GM19328 (cell line): Measurements from ENCODE around the gene SETX.

Experiments
- ATAC-seq: cut with Tn5 transposase; IDR thresholded peaks from one replicate; pipeline ENCODE4 v1.9.1; 2021; ENCODE audit warnings: mild to moderate bottlenecking, moderate library complexity; ENCODE audit not compliant: unreplicated experiment

SETX gene

GRCh38 chr9:132224645-132225044, 130.1 kb downstream of the SETX start:
- ATAC-seq: no peak

DNA sequence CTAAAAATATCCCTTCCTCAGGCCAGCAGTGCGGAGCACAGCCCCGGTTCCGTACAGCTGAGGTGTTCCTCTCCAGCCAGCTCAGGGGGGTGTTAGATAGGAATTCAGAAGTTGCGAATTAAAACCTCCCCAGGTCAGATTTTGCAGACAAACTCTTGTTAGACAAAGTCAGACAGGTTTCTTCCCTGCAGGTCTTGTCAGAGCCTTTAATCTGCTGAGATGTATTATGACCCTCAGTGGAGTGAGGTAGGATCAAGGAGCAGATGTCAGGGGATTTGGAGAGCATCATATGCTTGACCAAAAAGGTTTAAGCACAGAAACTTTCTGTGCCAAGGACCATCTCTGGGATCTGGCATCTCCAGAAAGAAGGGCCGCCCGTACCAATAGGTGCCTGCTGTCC, 132.8 kb downstream of the SETX start:
- no peak for ATAC-seq

DNA sequence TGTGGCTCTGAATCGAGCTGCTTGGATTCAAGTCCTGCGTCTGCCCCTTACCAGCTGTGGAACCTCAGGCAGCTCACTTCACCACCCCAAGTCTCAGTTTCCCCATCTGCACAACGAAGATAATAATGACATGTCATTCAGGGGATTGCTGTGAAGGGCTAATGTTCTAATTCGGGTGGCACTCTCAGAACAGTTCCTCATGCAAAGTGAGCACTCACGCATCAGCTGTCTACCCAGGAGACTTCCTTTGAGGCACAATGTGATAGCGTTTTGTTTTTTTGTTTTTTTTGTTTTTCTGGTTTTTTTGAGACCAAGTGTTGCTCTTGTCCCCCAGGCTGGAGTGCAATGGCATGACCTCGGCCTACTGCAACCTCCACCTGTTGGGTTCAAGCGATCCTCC, 136.6 kb downstream of the SETX start:
- no peak for ATAC-seq

DNA sequence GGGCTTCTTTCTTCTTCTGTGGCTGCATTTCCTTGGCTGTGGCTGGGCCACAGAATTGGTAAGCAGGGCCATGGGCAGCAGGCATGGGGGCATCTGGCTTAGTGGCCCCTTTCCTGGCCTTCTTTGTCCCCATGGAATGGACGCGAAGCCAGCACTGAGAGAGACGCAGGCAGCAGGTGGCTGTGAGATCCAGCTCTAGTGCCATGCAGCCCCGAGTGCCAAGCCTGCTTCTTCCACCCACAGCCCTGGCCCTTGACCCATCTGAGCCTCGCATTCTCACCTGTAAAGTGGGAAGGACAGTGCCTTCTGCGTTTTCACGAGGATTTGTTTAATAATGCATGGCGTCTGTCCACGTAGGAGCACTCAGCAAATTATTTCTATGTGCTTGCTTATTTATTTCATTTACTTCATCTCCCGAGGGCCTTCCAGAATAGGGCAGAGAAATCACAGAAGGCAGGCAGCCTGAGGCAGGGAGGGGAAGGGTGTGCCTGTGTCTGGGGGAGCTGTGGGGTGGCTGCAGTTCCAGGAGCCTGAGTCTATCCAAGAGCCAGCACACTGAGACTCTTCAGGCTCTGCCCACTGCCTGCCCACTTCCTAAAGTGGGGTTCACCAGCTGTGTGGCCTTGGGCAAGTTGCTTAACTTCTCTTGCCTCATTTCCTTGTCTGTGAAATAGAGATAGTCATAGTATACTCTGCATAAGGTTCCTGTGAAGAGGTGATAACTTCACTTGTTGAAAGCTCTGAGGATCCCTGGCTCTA, 137.7 kb downstream of the SETX start:
- ATAC-seq: no peak

- ATAC-seq: no peak
Observed at GRCh38 chr9:132214027-132214622, 140.7 kb downstream of the SETX start.

GRCh38 chr9:132211570-132211969, 143.2 kb downstream of the SETX start:
- no peak for ATAC-seq
